ENCODE results near the gene SLC28A1.
"Not testable (repeated sequence)": the region's sequence is repeated elsewhere in the genome, so short reads cannot be mapped to it uniquely, and the experiment has no call there.

Gene SLC28A1

DNA sequence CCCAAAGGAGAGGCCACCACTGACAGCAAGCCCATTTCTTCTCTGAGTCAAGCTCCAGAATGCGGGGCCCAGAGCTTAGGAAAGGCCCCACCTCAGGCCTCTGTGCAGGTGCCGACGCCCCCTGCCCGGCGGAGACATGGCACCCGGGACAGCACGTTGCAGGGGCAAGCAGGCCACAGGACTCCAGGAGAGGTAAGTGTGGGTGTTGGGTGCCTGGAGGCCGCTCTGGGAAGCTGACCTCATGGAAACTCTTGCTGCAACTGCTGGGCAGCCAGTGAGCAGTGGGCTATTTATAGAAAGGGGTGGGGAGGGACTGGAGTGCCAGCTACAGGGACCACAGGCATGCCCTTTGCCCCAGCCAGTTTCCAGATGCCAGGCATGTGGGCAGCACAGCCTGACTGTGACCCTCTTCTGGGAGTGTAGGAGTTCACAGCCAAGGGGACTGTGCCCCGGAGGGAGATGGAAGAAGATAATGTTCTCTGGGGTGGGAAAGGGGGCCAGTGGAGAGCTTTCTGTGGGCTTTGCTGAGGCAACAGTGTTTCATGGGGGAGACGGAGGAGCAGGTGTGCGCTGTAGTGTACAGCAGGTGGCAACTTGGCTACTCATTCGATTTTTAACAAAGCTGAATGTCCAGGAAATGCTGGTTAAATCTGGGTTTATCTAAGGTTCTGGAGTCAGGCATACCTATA is 43.6 kb upstream of the SLC28A1 start:
- TF ChIP-seq, protein P1, sequence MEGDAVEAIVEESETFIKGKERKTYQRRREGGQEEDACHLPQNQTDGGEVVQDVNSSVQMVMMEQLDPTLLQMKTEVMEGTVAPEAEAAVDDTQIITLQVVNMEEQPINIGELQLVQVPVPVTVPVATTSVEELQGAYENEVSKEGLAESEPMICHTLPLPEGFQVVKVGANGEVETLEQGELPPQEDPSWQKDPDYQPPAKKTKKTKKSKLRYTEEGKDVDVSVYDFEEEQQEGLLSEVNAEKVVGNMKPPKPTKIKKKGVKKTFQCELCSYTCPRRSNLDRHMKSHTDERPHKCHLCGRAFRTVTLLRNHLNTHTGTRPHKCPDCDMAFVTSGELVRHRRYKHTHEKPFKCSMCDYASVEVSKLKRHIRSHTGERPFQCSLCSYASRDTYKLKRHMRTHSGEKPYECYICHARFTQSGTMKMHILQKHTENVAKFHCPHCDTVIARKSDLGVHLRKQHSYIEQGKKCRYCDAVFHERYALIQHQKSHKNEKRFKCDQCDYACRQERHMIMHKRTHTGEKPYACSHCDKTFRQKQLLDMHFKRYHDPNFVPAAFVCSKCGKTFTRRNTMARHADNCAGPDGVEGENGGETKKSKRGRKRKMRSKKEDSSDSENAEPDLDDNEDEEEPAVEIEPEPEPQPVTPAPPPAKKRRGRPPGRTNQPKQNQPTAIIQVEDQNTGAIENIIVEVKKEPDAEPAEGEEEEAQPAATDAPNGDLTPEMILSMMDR (conservative IDR thresholded peaks at IDR 0.05; ENCODE audit: low read depth, low read length): no peak
- peak; percentile 50 for DNase-seq (ENCODE audit: low read depth)
- no peak overlapping the region for H3K4me3 ChIP-seq (ENCODE audit: low read depth, low read length)

DNA sequence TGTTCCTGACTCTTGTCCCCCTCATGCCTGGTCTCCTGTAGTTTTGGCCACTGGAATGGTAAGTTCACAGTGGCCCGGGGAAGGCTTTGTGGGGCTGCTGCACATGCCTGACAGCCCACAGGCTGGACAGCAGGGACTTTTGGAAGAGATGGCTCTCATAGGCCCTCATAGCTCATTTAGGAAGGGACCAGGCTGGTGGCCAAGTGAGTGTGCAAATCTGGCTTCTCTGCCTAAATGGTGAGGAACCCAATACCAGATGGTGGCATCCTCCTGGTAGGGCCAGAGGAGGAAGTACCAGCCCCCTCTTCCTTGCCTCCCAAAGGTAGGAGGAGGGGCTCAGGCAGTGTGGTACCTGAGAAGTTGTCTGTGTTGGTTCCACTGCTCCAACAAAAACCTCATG is 41.7 kb upstream of the SLC28A1 start:
- no peak overlapping the region for H3K4me3 ChIP-seq (ENCODE audit: low read depth, low read length)
- TF ChIP-seq, protein P1 (conservative IDR thresholded peaks at IDR 0.05; ENCODE audit: low read depth, low read length): no peak
- DNase-seq (ENCODE audit: low read depth): no peak

DNA sequence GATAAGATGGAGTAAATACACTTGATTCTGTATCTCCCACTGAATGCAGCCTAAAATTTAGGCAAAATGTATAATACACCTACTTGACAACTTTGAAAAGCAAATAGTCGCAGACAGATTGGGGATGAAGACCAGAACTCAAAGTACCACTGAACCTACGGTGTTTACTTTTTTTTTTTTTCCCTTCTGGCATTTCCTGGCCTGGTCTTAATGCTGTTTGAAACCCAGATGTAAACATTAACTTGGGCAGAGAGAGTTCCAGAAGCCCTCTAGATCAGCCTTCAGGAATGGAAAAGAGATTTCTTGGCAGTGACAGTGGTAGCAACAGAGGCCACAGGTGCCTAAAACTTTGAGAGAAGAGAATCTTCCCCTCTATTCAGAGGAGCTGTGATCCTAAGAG is 39.5 kb upstream of the SLC28A1 start:
- DNase-seq (ENCODE audit: low read depth): no peak
- no peak overlapping the region for H3K4me3 ChIP-seq (ENCODE audit: low read depth, low read length)
- TF ChIP-seq, protein P1 (conservative IDR thresholded peaks at IDR 0.05; ENCODE audit: low read depth, low read length): no peak

DNA sequence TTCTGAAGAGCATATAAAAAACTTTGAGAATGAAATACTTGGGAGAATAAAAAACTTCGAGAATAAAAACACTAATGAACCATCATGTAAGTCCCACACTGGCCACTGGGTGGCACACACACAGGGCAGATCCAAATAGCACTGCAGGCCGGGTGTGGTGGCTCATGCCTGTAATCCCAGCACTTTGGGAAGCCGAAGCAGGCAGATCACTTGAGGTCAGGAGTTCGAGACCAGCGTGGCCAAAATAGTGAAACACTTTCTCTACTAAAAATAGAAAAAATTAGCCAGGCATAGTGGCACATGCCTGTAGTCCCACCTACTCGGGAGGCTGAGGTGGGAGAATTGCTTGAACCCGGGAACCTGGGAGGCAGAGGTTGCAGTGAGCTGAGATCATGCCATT is 38.8 kb upstream of the SLC28A1 start:
- peak; percentile 78 for DNase-seq (ENCODE audit: low read depth)

DNA sequence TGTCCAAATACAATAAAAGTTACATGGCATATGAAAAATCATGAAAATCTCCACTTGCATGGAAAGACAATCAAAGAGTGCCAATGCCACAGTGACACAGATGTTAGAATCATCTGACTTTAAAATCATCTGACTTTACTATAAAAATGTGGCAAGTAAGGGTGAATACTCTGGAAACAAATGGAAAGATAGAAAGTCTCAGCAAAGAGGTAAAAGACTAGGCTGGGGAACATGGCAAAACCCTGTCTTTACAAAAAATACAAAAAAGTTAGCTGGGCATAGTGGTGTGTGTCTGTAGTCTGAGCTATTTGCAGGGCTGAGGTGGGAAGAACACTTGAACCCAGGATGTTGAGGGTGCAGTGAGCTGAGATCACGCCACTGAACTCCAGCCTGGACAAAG is 38.2 kb upstream of the SLC28A1 start:
- TF ChIP-seq, protein P1 (conservative IDR thresholded peaks at IDR 0.05; ENCODE audit: low read depth, low read length): no peak
- DNase-seq (ENCODE audit: low read depth): no peak
- H3K4me3 ChIP-seq (ENCODE audit: low read depth, low read length): no peak overlapping the region

More for the DNA sequence above, 38.8 kb upstream of the SLC28A1 start:
- TF ChIP-seq, protein P1 (conservative IDR thresholded peaks at IDR 0.05; ENCODE audit: low read depth, low read length): peak; percentile 73
- not testable (repeated sequence) for H3K4me3 ChIP-seq (ENCODE audit: low read depth, low read length)

DNA sequence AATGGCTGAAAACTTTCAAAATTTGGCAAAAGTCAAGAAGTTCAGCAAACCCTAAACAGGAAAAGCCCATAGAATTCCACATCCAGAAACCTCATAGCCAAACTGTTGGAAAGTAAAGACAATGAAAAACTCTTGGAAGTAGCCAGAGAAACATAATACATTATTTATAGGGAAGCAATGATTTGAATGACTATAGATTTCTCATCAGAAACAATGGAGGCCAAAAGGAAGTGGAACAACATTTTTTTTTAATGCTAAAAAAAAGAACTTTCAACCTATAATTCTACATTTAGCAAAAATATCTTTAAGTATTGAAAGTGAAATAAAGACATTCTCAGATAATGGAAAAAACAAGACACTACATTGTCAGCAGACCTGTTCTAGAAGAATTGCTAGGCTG is 37.1 kb upstream of the SLC28A1 start:
- TF ChIP-seq, protein P1 (conservative IDR thresholded peaks at IDR 0.05; ENCODE audit: low read depth, low read length): no peak

DNA sequence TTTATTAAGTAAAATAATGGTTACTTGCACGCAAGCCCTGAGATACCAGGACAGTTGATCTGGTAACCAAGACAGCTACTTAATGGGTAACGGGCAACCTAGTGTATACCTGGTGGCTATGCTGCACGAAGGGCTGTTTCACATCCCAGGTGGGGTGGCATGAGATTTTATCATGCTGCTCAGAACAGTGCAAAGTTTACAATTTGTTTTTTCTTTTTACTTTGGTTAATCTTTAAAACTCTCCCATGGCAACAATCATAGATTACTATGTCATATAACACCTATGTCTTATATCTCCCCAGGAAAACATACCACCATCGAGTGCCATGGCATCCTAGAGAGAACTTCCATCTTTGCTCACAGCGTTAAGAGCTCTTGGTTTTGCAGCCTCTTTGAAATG is 32.2 kb upstream of the SLC28A1 start:
- TF ChIP-seq, protein P1 (conservative IDR thresholded peaks at IDR 0.05; ENCODE audit: low read depth, low read length): no peak
- DNase-seq (ENCODE audit: low read depth): no peak

More for the DNA sequence above, 37.1 kb upstream of the SLC28A1 start:
- no peak overlapping the region for H3K4me3 ChIP-seq (ENCODE audit: low read depth, low read length)
- no peak for DNase-seq (ENCODE audit: low read depth)

More for the DNA sequence above, 32.2 kb upstream of the SLC28A1 start:
- no peak overlapping the region for H3K4me3 ChIP-seq (ENCODE audit: low read depth, low read length)
